ENCODE results near the gene SLC6A6. TPM values are rescaled to one million over a fixed set of nuclear protein-coding genes. Genes with fewer than 3 reads are reported as not detected.

SLC6A6 gene
- total RNA-seq, 6 experiments from 2014 or later = 22.5 to 33.0 (median 28.6) TPM

DNA sequence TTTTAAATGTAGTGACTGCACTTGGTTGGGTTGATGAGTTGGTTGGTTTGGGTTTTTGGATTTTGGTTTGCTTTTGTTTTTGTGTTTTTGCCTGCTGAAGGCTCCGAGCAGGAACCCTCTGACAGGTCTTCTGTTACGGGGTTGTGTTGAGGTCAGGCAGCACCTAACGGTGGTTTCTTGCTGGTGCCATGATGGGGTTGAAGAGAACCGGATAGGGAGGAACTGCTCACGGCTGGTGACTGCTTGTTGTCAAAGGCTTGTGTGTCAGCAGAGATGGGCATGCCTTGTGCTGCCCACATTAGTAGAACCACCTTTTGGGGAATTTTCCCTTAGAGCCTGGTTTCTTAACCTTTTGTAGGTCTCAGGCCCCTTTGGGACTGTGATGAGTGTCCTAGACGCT is 42.0 kb downstream of the SLC6A6 start:
- Mint-ChIP-seq H3K9me3 (no peaks in the 10 kb centered on the region), H3K4me1 (ENCODE audit: low read depth) (peaks cover 25% of the 10 kb centered on the region), H3K36me3 (ENCODE audit: low read depth) (peaks cover 40% of the 10 kb centered on the region), H3K27ac (no peak overlapping the region), H3K4me3 (no peak overlapping the region), H3K27me3 (ENCODE audit: insufficient read depth) (no peaks in the 10 kb centered on the region)
- DNase-seq = no peak
- TF ChIP-seq, protein P1, sequence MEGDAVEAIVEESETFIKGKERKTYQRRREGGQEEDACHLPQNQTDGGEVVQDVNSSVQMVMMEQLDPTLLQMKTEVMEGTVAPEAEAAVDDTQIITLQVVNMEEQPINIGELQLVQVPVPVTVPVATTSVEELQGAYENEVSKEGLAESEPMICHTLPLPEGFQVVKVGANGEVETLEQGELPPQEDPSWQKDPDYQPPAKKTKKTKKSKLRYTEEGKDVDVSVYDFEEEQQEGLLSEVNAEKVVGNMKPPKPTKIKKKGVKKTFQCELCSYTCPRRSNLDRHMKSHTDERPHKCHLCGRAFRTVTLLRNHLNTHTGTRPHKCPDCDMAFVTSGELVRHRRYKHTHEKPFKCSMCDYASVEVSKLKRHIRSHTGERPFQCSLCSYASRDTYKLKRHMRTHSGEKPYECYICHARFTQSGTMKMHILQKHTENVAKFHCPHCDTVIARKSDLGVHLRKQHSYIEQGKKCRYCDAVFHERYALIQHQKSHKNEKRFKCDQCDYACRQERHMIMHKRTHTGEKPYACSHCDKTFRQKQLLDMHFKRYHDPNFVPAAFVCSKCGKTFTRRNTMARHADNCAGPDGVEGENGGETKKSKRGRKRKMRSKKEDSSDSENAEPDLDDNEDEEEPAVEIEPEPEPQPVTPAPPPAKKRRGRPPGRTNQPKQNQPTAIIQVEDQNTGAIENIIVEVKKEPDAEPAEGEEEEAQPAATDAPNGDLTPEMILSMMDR (IDR thresholded peaks at IDR 0.05) = no peak

DNA sequence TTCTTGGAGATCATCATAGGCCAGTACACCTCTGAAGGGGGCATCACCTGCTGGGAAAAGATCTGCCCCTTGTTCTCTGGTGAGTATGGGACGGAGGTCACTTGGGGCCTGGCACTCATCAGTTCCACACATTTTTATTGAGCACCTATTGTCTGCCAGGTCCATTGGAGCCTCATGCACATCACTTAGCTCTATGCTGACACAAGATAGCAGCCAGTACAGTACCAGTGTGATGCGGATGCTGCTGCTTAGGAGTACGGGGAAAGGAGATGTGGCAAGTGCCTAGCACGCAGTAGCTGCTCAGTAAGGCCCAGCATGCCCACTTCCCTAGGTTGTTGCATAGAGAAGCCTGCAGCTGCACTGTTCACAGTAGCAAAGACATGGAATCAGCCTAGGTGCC is 43.4 kb downstream of the SLC6A6 start:
- Mint-ChIP-seq H3K4me1 (ENCODE audit: low read depth) (peaks cover 13% of the 10 kb centered on the region), H3K27ac (no peak overlapping the region), H3K9me3 (no peaks in the 10 kb centered on the region), H3K4me3 (no peak overlapping the region), H3K27me3 (ENCODE audit: insufficient read depth) (no peaks in the 10 kb centered on the region), H3K36me3 (ENCODE audit: low read depth) (peaks cover 40% of the 10 kb centered on the region)
- TF ChIP-seq, protein P1 (IDR thresholded peaks at IDR 0.05) = no peak
- DNase-seq = no peak

DNA sequence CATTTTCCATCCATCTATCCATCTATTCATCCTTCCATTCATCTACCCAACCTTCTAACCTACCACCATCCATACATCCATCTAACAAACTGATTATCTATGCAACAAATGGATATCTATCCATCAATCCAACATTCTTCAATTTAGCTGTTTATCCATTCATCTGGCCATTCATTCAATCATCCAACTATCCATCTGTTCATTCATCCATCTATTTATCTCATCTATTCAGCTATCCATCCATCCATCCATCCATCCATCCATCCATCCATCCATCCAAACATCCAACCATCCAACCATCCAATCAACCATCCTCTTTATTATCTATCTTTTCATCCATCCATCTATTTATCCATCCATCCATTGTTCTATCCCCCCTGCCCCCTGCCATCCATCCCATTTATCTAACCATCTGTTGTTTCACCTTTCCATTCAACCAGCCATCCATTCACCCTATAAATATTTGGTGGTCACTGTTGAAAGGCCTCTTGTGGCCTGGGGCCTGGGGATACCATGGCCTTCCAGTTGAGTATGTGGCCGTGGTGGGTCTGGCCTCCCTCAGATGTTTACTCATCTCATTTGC is 44.7 kb downstream of the SLC6A6 start:
- H3K9me3 Mint-ChIP-seq = no peaks in the 10 kb centered on the region
- peaks cover 15% of the 10 kb centered on the region for H3K4me1 Mint-ChIP-seq (ENCODE audit: low read depth)
- TF ChIP-seq, protein P1 (IDR thresholded peaks at IDR 0.05) = no peak
- no peak overlapping the region for H3K27ac Mint-ChIP-seq
- peaks cover 43% of the 10 kb centered on the region for H3K36me3 Mint-ChIP-seq (ENCODE audit: low read depth)
- no peaks in the 10 kb centered on the region for H3K27me3 Mint-ChIP-seq (ENCODE audit: insufficient read depth)
- no peak overlapping the region for H3K4me3 Mint-ChIP-seq
- DNase-seq = no peak

DNA sequence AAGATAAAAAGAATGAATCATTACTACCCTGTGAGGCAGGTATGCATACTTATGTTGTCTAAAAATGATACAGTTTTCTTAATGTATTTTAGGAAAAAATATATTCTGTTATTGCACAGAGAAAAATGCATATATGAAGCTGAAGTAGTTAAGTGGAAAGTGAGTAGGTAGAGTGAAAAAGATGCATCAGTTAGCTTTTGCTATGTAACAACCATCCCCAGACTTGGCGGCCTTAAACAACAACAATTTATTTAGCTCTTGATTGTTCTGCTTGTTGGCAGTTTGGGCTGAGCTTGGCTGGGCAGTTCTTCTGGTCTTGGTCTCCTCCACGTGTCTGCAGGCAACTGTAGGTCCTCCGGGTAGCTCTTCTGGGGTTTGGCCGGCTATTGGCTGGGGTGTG is 45.7 kb downstream of the SLC6A6 start:
- Mint-ChIP-seq H3K36me3 (ENCODE audit: low read depth) (peaks cover 44% of the 10 kb centered on the region), H3K27ac (no peak overlapping the region), H3K27me3 (ENCODE audit: insufficient read depth) (peaks cover 3% of the 10 kb centered on the region), H3K9me3 (no peaks in the 10 kb centered on the region), H3K4me3 (no peak overlapping the region), H3K4me1 (ENCODE audit: low read depth) (peaks cover 24% of the 10 kb centered on the region)
- DNase-seq = no peak
- TF ChIP-seq, protein P1 (IDR thresholded peaks at IDR 0.05) = no peak

DNA sequence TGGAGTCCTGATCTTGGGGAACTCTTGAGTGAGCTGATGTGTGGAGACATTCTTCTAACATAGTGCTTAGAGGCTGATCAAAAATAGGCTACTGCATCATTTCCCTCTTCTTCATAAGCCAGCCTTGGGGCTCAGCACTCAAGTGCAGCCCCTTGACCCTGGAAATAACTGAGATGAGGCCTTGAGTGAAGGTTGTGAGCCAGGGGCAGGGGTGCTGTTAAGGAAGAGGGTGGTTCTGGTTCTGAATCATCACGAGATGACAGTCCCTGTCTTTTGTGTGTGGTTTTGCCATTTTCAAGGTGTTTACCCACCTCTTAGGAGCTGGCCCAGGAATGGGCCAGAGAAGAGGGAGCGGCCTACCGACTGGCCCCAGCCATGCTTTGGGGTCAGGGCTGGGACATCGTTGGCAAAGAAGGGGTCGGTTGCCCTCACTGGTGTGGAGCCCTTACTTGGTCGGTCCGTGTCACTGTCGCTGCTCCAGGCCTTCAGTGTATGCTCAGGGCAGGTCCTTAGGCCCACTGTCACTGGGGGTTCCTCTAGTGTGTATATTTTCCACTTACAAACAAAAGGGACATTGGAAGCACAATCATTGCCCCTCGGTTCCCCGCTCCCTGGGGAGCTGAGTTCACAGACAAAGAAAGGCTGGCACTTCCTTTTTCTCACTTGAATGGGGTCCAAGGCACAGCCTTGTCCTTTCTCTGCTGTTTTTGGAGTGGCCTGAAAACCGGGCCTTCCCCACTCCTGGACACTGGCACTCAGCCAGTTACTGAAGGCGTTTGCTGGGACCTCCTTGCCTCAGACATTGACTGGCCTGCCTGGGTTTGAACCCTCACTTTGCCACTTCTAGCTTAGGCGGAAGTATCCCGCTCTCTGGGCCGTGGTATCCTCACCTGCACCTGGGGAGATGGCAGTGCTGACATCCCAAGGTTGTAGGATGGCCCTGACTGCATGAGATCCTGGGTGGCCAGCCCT is 46.6 kb downstream of the SLC6A6 start:
- H3K4me3 Mint-ChIP-seq = no peak overlapping the region
- no peaks in the 10 kb centered on the region for H3K9me3 Mint-ChIP-seq
- H3K36me3 Mint-ChIP-seq (ENCODE audit: low read depth) = peaks cover 49% of the 10 kb centered on the region
- peaks cover 3% of the 10 kb centered on the region for H3K27me3 Mint-ChIP-seq (ENCODE audit: insufficient read depth)
- H3K27ac Mint-ChIP-seq = no peak overlapping the region
- TF ChIP-seq, protein P1 (IDR thresholded peaks at IDR 0.05) = no peak
- no peak for DNase-seq
- H3K4me1 Mint-ChIP-seq (ENCODE audit: low read depth) = peaks cover 34% of the 10 kb centered on the region

Data from HFFc6 (cell line).